NT2/D1 (cell line): Measurements from ENCODE around the gene CMTM5.

Experiments
- DNase-seq: peaks from one replicate; pipeline ENCODE4 v3.0.0-alpha.2; 2011; ENCODE audit warnings: low read depth, low spot score
- H3K27me3 ChIP-seq: 2 replicates; pipeline ENCODE4 v1.6.0; 2011; ENCODE audit warnings: mild to moderate bottlenecking; ENCODE audit not compliant: insufficient read length, insufficient read depth
- H3K36me3 ChIP-seq: 2 replicates; pipeline ENCODE4 v1.6.1; 2011; ENCODE audit warnings: mild to moderate bottlenecking, low read length, mixed read lengths; ENCODE audit not compliant: insufficient read depth, insufficient read length
- H3K4me1 ChIP-seq: 2 replicates; pipeline ENCODE4 v1.5.1; 2011; ENCODE audit not compliant: insufficient read depth, insufficient read length
- H3K4me3 ChIP-seq: 2 replicates; pipeline ENCODE4 v1.5.1; 2011; ENCODE audit warnings: low read depth; ENCODE audit not compliant: insufficient read length
- H3K9ac ChIP-seq: 2 replicates; pipeline ENCODE4 v1.6.0; 2011; ENCODE audit warnings: low read depth; ENCODE audit not compliant: insufficient read length
- H3K9me3 ChIP-seq: 2 replicates; pipeline ENCODE4 v1.5.1; 2011; ENCODE audit warnings: mild to moderate bottlenecking, low read length; ENCODE audit not compliant: insufficient read depth
- SUZ12 ChIP-seq: IDR thresholded peaks from 2 replicates; pipeline ENCODE4 v1.6.1; 2011; ENCODE audit not compliant: insufficient read length, insufficient read depth; ENCODE audit errors: extremely low read depth
- YY1 ChIP-seq: IDR thresholded peaks from 2 replicates; pipeline ENCODE4 v1.6.1; 2011; ENCODE audit not compliant: insufficient read length, insufficient read depth
- ZNF274 ChIP-seq: IDR thresholded peaks from 2 replicates; pipeline ENCODE4 v1.6.1; 2011; ENCODE audit warnings: mild to moderate bottlenecking, low read depth, low read length

The CMTM5 gene

GRCh38 chr14:23407516-23408306 lies 30.9 kb downstream of the CMTM5 start, which contains the start of gene MYH6:
TSS of gene MYH6 (minus strand) at chr14:23408273. CDS start at chr14:23407223, 1,050 bp downstream.
- H3K9ac ChIP-seq, result no peak within 1 kb of the TSS
- no peak within 1 kb of the TSS for H3K4me3 ChIP-seq
- peaks cover 6% of the 10 kb centered on the region for H3K27me3 ChIP-seq
- DNase-seq, result no peak
- no peaks in the 10 kb centered on the region for H3K9me3 ChIP-seq
- H3K4me1 ChIP-seq, result peaks cover 8% of the 10 kb centered on the region
- TF ChIP-seq SUZ12 (no peak), YY1 (no peak), ZNF274 (no peak)
- no peaks in the 10 kb centered on the region for H3K36me3 ChIP-seq

DNA sequence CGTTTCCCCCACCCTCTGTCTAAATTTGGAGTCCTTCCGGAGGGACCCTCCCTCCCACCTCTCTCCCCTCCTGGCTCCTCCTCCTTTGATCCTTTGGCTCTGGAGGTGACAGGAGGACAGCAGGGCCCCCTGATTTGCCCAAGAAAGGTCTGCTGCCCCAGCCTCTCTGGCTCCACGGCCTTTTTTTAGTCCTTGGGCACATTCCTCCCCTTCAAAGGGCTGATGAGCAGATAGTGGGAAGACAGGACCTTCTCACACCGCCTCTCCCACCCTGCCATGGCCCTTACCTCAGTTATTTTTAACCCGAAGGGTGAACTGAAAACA lies 31.4 kb downstream of the CMTM5 start:
- H3K4me1 ChIP-seq, result peaks cover 5% of the 10 kb centered on the region
- peaks cover under 1% of the 10 kb centered on the region for H3K27me3 ChIP-seq
- H3K9ac ChIP-seq, result no peak overlapping the region
- no peaks in the 10 kb centered on the region for H3K36me3 ChIP-seq
- H3K4me3 ChIP-seq, result no peak overlapping the region
- DNase-seq, result no peak
- TF ChIP-seq YY1 (no peak), SUZ12 (no peak), ZNF274 (no peak)
- H3K9me3 ChIP-seq, result no peaks in the 10 kb centered on the region

- Histone ChIP-seq H3K9me3 (no peaks in the 10 kb centered on the region), H3K4me1 (peaks cover 5% of the 10 kb centered on the region), H3K4me3 (no peak overlapping the region), H3K27me3 (no peaks in the 10 kb centered on the region), H3K36me3 (no peaks in the 10 kb centered on the region), H3K9ac (no peak overlapping the region)
- TF ChIP-seq ZNF274 (no peak), YY1 (no peak), SUZ12 (no peak)
- DNase-seq, result no peak
Observed at GRCh38 chr14:23409475-23409874, 32.6 kb downstream of the CMTM5 start.

DNA sequence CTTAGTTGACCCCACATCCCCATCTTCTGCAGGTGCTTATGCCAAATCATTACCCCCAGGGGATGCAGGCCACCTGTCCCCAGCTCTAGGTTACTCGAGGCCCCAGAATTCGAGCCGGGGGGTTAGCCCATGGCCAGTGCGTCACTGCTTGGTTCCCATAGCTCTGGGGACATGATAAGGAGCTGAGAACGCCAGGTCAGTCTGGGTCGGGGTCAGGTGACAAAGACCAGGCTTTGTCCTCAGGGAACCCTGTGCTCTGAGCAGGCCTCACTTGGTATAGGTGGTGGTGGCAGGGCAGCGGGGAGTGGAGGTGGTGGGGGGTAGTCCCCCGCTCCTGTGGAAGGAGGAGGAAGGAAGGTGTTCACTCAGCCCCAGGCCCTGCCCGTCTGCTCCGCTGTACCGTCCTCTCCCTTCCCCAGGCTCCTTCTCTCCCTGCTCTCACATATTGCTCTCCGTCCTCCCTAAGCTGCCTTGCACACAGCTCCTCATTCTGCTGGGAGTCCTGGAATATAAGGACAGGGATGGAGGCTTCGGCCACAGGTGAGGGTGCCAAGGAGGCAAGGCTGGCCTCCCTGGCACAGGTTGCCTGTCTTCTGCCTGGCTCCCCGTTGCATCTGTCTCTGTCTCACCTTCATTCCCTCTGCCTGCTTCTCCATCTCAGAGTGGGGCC lies 33.3 kb downstream of the CMTM5 start:
- Histone ChIP-seq H3K9ac (no peak overlapping the region), H3K4me3 (no peak overlapping the region), H3K9me3 (no peaks in the 10 kb centered on the region), H3K4me1 (peaks cover 5% of the 10 kb centered on the region), H3K27me3 (no peaks in the 10 kb centered on the region), H3K36me3 (no peaks in the 10 kb centered on the region)
- no peak for DNase-seq
- TF ChIP-seq SUZ12 (no peak), ZNF274 (no peak), YY1 (no peak)

- H3K9me3 ChIP-seq, result no peaks in the 10 kb centered on the region
- peaks cover 5% of the 10 kb centered on the region for H3K4me1 ChIP-seq
- no peak overlapping the region for H3K9ac ChIP-seq
- DNase-seq, result no peak
- TF ChIP-seq SUZ12, result no peak
- TF ChIP-seq YY1, result no peak
- TF ChIP-seq ZNF274, result no peak
- no peaks in the 10 kb centered on the region for H3K27me3 ChIP-seq
- no peaks in the 10 kb centered on the region for H3K36me3 ChIP-seq
- H3K4me3 ChIP-seq, result no peak overlapping the region
Observed at GRCh38 chr14:23411563-23412525, 35.0 kb downstream of the CMTM5 start.

DNA sequence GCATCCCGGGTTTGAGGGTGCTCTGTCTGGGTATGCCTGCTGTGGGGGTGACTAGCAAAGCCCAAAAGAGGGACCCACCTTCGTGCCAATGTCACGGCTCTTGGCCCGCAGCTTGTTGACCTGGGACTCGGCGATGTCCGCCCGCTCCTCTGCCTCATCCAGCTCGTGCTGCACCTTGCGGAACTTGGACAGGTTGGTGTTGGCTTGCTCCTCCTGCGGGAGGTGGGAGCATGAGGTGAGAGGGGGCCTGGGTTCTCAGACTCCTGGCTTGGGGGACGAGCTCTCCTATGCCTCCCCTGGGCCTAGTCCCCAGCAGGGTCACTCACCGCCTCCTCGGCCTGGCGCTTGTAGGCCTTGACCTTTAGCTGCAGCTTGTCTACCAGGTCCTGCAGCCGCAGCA lies 36.8 kb downstream of the CMTM5 start:
- no peak for DNase-seq
- peaks cover 5% of the 10 kb centered on the region for H3K4me1 ChIP-seq
- H3K9me3 ChIP-seq, result no peaks in the 10 kb centered on the region
- TF ChIP-seq ZNF274 (no peak), YY1 (no peak), SUZ12 (no peak)
- no peaks in the 10 kb centered on the region for H3K36me3 ChIP-seq
- H3K4me3 ChIP-seq, result no peak overlapping the region
- H3K27me3 ChIP-seq, result no peaks in the 10 kb centered on the region
- H3K9ac ChIP-seq, result no peak overlapping the region
